CD4-positive, alpha-beta T cell treated with Interleukin-15 for 4 hours (primary cell): Measurements from ENCODE around the gene ASCL4.

Source experiments
- DNase-seq: peaks from one replicate; pipeline ENCODE4 v3.0.0-alpha.2; 2020; ENCODE audit warnings: low spot score

Gene ASCL4

GRCh38 chr12:107778383-107779025 lies 4.0 kb downstream of the ASCL4 start:
- DNase-seq = no peak

DNA sequence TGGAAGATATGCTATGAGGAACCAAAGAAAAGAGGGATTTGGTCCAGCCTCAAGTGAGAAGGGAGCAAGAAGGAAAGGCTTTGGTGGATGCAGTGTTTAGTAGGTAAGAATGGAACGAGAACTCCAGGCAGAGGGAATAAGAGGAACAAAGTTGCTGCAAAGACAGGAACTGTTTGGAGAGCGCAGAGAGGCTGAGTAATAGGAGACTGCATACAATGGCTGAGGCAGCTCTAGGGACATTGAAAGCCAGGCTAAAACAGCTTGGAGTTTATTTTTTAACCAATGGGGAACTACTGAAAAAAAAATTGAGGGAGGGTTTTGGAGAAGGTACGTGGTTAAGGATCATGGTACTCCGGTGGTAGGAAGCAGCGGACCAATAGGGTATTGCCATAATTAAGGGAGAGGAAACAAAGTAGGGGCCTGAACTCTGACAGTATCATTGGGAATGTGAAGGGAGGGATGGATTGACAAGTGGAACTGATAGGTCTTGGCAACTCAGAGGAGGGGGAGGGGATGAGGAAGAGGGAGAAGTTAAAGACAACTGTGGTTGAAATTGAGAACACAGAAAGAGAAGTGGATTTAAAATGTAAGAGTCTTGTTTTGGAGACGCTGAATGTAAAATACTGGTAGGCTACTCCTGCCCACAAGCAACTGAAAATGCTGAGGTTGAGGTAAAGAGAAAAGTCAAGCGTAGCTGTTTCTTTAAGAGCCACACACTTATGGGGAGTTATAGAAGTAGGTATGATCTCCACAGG lies 4.8 kb downstream of the ASCL4 start:
- DNase-seq = no peak

DNA sequence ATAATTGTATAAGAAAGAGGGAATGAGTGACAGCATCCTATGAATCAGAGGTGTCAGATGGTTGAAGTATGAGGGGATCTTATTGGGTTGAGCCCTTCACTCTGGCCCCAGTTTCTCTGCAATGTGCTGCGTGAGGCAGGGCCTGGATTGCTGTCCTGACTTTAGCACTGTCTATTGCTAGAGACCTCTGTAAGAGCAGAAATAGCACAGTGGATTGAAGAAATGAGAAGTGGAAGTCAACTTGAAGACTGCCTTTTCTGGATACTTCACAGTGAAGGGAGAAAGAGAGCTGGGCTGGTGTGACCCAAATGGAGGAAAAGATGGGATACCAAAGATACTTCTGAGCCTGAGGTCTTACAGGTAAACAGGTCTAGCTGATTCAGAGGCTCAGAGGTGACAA lies 5.8 kb downstream of the ASCL4 start:
- DNase-seq = no peak

GRCh38 chr12:107782067-107782466 lies 7.6 kb downstream of the ASCL4 start:
- no peak for DNase-seq

DNA sequence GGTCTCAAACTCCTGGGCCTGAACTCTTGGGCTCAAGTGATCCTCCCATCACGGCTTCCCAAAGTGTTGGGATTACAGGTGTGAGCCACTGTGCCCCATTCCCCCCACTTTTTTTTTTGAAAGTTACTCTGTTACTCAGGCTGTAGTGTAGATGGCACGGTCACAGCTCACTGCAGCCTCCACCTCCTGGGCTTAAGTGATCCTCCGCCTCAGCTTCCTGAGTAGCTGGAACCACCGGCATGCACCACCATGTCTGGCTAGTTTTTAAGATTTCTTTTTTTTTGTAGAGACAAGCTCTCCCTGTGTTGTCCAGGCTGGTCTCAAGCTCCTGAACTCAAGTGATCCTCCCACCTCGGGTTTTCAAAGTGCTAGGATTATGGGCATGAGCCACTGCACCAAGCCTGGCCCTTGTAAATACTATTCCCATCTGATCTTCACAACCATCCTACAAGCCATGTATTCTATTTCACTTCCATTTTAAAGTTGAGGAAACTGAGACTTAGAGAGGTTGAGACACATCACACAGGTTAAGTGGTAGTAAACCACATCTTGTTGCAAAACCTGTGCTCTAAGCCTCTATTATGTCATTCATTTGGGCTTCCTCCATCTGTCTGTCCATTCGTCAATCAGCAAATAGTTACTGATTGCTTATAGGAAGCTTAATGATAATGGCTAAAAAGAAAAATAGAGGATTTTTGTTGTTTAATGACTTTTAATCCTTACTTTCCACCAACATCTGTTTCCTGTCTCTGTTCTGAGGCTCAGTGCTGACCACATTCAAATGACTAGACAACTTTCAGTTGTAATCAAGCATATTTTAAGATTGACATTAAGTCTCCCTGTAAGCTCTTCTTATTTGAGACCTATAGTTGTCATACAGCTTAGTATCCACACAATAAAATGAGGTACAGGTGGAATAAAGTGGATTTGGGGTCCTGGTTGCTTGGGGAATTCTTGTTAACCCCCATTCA lies 9.2 kb downstream of the ASCL4 start:
- DNase-seq = no peak

- DNase-seq = no peak
Measured at GRCh38 chr12:107788281-107788680, 13.8 kb downstream of the ASCL4 start.

- DNase-seq = no peak
Measured at GRCh38 chr12:107788690-107789458, 14.4 kb downstream of the ASCL4 start.

DNA sequence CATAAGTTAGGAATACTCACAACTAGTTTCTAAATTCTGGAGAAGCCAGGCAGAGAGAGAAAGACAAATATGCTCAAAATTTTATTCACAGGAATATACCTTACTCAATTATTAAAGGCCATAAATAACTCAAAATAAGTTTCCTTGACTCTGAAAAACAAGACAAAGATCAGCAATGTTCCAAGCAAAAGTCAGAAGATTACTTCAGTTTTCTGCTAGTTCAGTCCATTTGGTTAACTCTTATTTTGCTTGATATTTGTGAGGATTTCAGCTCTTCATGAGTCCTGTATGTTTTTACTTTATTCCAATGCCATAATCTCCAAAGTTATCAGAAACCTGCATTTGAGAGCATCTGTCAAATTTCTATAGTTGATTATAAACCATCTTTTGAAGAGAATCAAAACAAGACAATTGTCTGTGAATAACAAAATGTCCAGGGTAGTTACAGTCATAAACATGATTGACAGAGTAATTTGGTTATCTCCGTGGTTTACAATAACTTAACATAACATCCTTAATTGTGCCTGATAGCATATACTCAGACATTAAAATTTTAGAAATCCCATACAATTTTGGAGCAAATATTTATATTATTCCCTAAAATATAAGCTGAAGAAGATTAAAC lies 17.1 kb downstream of the ASCL4 start:
- no peak for DNase-seq

GRCh38 chr12:107794451-107794850 lies 19.9 kb downstream of the ASCL4 start:
- no peak for DNase-seq

- DNase-seq = no peak
Measured at GRCh38 chr12:107798580-107798979, 24.1 kb downstream of the ASCL4 start.

DNA sequence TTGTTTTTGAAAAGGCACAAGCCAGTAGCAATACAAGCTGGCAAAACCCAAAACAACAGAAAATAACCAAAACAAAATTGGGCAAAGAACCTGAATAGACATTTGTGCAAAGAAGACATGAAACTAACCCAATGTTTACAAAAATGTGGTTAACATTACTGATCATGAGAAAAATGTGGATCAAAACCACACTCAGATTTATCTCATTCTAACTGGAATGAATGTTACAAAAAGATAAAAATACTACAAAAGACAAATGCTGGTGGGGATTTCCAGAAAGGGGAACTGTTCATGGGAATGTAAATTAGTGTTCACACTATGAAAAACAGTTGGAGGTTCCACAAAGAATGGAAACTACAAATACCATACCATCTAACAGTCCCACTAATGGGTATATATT lies 26.6 kb downstream of the ASCL4 start:
- DNase-seq = no peak

DNA sequence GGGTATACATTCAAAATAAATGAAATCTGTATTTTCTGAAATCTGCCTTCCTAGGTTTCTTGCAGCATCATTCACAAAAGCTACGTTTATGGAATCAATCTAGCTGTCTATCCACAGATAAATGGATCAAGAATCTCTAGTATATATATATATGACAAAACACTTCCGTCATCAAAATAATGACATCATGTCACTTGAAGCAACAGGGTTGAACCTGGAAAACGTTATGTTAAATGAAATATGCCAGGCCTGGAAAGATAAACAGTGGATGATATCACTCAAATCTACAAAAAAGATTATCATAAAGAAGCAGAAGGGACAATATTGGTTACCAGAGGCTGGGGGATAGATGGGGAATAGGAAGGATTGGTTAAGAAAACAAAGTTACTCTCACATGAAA lies 28.6 kb downstream of the ASCL4 start:
- no peak for DNase-seq

- DNase-seq = no peak
Measured at GRCh38 chr12:107805488-107806180, 31.1 kb downstream of the ASCL4 start.

DNA sequence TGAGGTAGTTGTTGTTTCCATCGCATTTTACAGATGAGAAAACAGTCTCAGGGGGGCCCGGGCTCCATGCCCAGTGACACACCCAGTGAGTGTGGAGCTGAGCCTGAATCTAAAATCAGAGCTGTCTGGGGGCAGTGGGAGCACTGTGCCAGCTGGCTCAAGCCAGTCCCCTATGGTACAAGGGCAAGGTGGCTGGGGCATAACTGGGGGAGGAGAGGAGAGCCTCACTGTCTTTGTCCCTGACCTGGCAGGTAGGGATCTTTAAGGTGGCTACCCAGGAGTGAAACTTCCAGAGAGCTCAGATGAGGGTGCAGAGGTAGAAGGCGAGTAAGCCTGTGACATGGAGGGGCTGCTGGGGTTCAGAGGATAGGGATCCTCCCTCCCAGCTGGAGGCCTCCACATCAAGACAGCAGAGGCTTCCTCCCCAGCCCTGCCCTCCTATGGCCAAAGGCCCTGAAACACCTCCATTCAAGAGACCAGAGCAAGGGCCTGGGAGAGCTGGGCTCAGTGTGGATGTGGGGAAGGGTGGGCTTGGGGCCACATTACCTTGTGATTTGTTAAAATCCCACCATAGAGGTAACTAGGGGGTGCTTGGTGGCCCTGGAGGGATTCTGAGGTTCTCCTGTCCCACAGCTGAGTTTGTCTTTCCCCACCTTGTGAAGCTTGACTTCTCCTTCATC lies 33.1 kb downstream of the ASCL4 start:
- DNase-seq = no peak

- DNase-seq = no peak
Measured at GRCh38 chr12:107817250-107817649, 42.7 kb downstream of the ASCL4 start.

DNA sequence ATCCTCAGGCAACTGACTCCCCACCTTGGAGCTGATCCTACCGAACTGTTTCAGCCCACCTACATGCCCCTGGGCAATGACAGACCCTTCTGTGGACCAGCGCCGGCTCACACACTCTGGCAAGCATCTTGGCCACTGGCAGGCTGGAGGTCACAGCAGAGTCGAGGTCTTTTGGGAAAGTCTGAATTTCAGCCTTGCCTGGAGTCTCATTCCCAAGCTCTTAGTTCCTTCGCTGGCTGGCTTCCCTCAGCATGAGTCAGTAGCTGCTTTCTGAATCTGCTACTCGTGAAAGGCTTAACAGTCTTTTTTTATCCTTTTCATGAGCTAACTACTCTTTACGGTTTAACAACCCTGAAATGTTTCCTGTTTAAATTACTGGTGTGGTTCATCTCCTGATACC lies 44.5 kb downstream of the ASCL4 start:
- DNase-seq = no peak

DNA sequence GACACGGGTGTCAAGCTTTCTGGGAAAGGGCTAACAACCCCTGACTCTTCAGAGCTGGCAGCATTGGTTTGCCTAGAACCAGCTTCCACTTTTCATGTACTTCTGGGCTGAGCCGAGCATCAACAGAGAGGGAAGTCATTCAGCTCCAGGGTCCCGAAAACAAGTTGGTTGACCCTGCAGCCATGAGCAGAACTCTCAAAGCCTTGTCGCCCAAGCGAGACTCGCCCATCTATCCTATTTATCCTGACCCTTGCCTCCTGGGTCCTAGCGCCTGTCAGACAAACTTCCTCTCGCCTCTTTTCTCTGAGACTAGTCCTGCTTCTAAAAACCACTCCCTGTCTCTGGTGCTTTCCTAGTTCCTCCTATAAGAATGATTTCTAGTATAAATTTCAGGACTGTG lies 47.9 kb downstream of the ASCL4 start:
- DNase-seq = no peak
